ENCODE data around the gene ZNF189.
A peak's percentile ranks its signal among the peaks of the same experiment; 100 is the strongest.

Gene ZNF189

DNA sequence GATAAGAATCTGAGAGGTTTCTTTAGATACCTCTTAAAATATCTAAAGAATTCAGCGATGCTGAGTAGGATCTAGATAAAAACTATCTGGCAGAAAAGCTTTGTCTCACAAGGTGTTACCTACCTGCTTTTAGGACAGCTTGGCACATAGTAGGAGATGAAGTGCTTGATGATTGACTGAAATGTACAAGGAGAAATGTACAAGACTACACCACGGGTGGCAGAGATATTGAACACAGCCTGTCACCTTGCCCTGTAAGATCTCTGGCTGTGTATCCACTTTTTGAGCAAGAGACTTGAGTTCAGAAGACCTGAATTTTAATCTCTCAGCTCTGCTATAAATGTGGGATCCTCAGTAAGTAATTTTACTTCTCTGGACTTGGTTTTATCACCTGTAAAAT lies 21.2 kb downstream of the ZNF189 start:
- no peak for DNase-seq (ENCODE audit: low spot score)

GRCh38 chr9:101421653-101422065 lies 23.0 kb downstream of the ZNF189 start:
- DNase-seq (ENCODE audit: low spot score) = no peak

- DNase-seq (ENCODE audit: low spot score) = no peak
Observed at GRCh38 chr9:101427358-101427757, 28.7 kb downstream of the ZNF189 start.

DNA sequence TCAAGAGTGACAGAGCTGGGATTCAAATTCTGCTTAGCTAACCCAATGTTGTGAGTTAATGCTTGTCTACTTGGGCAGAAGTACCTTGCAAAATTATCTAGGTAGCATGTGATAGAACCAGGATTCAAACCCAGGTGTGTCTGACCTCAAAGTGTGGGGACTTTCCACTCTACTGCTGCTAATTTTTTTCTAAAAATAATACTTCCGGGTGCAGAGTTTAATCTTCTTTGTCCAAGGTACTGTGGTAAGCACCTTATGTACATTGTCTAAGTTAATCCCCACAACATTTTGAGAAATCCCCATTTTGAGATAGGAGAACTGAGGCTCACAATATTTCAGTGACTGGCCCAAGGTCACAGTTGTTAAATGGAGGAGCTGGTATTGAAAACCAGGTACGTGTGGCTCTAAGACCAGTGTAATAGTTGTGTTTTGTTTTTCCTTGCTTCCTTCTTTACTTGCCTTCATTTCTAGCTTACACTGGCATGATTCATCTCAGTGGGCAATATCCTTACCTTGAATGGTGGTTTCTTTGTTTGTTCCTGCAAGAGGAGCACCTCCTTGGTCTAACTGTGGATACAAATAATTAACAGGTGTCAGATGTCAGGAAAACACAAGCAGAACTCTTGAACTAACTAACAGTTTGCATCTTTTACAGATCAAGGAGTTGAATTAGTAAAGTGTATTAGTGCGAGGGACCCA lies 29.5 kb downstream of the ZNF189 start:
- no peak for DNase-seq (ENCODE audit: low spot score)

- no peak for DNase-seq (ENCODE audit: low spot score)
Observed at GRCh38 chr9:101428909-101429308, 30.3 kb downstream of the ZNF189 start.

DNA sequence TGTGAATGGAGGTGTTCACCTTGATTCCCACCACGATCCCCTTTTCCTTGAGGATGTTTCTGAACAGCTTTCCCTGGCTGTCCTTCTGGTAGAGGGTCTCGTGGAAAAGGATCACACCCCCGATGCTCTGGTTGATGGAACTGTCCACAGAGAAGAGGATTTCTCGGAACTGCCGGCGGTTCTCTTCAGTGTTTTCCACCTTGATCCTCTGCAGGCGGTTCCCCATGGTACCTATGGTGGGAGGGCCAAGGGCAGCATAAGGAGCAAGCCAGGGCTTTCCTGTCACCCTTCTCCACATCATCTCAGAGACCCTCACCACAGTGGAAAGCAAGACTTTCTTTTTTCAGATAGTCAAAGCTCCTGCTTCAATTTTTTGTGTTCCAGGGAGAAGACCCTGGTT lies 31.1 kb downstream of the ZNF189 start:
- DNase-seq (ENCODE audit: low spot score) = no peak

DNA sequence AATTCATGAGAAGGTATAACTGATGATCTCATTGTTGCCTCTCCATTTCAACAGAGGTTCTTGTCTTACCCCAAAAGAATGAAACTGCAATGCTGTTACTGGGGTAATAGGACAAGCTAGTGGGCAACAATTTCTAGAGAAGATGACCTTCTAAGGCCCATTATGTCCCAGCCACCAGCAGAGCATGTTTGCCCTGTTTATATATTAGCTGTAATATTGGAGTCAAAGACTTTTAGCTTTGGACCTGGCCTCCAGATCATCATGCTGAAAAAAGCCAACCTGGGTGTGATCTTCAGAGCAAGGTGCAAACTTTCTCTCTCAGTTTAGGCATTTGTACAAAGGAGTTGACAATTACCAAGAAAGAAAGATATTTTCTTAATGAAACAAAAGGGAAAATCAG lies 33.5 kb downstream of the ZNF189 start:
- no peak for DNase-seq (ENCODE audit: low spot score)

DNA sequence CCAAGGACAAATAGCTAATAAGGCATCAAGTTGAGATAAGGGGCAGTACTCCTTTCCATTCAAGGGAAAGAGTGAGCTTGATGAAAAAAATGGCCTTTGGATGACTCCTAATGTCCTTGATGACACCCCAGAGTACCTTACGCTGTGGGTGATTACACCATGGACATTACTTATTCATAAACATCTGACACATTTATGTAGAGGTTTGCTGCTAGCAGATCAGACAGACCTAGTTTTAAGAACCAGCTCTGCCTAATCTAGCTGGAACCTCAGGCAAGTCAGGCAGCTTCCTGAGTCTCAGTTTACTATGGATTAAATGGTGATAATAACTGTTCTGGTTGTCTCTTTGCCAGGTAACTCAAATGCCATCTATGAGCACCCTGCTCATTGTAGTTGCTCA lies 34.1 kb downstream of the ZNF189 start:
- DNase-seq (ENCODE audit: low spot score) = no peak

DNA sequence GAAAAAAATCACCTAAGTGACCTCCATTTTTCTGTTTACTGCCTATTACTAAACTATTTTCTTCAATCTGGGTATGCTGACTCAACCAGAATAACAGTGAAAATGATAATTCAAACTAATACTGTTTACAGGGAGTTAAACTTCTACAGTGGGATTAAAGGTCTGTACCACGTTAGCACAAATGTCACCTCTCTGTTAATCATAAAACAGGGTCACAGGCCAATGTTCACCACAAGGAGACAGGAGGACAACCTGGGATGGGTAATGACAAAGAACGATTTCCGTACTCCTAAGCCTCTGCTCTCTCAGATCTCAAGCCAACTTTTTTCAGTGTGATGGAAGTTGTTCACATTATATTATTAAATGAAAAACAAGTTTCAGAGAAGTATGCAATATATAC lies 34.6 kb downstream of the ZNF189 start:
- DNase-seq (ENCODE audit: low spot score) = no peak

- DNase-seq (ENCODE audit: low spot score) = no peak
Observed at GRCh38 chr9:101434998-101435397, 36.3 kb downstream of the ZNF189 start.

DNA sequence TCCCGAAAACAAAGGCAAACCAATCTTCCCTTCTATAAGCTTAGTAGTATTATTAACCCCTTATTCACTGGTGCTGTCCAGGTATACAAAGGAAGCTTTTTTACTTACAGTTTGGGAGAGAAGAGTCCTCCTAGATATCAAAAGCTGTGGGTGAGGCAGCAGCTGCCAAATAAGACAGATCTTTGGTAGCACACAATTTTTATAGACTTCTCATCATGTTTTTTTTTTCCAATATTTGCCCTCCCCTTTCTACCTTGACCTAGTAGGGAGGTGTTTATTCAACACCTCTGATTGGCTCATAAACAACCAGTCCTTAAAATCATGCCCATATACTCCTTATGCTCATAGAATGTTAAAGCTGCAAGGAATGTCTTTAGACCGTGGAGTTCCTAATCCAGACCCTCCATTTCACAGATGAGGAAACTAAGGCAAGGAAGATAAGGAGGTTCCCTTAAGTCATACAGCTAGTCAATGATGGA lies 37.0 kb downstream of the ZNF189 start, which contains the start of gene ALDOB:
Gene ALDOB, minus strand, starts transcription at position 174 of the 479 bp plus-strand sequence. CDS start 4,887 bp downstream, outside the sequence.
- no peak for DNase-seq (ENCODE audit: low spot score)

DNA sequence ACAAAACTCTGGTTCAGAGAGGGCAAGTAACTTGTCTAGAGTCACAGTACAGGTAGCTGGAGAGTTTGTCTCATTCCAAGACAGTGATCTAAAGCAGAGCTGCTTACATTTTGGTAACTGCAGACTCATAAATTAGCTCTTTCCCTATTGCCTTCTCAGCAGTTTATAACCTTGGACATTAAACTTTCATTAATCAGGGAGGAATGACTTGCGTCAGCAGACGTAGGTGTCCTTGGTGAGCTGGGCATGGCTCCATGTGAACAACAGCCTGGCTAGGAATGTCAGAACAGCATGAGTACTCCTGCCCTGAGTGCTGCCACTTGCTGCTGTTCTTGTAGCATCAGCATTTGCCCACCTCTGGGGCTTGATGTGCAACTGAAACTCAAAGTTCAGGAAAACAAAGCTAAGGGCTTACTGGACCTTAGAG lies 39.2 kb downstream of the ZNF189 start:
- no peak for DNase-seq (ENCODE audit: low spot score)

GRCh38 chr9:101438523-101438922 lies 39.9 kb downstream of the ZNF189 start:
- DNase-seq (ENCODE audit: low spot score) = no peak

- DNase-seq (ENCODE audit: low spot score) = no peak
Observed at GRCh38 chr9:101440714-101441230, 42.1 kb downstream of the ZNF189 start.

GRCh38 chr9:101442318-101442717 lies 43.7 kb downstream of the ZNF189 start:
- DNase-seq (ENCODE audit: low spot score) = no peak

DNA sequence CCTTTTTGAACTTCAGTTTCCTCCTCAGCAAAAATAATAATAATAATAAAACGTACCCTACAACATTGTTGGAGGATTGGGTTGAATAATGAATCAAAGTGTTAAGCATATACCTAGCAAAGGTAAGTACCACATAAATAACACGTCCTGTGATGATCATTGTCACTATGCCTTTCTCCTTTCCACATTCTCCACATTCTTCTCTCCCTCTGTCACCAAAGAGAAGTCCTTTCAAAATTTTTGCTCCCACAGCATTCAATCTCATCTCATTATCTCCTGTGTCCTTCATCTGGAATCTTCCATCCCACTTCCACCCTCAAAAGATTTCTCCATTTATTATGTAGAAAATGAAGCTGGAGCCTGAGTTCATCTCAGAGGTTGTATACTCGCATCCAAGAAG lies 44.1 kb downstream of the ZNF189 start:
- DNase-seq (ENCODE audit: low spot score) = no peak

DNA sequence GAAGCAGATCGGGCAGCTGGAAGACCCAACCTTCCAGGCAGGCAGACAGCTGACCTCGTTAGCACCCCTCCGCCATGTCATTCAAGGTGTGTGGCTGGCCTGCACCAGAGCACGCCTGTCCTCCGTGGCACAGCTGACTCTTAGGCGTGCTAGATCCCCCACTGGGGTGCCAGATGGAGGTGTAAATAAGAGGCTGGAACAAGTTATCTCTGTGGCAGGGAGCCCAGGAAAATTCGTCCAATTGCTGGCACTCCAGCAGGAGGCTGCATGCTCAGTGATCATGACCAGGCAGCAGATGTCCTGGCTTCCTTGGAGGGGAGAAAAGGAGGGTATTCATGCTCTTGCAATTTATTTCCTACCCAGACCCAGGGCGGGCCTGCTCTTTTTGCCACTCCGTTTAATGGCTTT lies 44.7 kb downstream of the ZNF189 start:
- DNase-seq (ENCODE audit: low spot score) = no peak

DNA sequence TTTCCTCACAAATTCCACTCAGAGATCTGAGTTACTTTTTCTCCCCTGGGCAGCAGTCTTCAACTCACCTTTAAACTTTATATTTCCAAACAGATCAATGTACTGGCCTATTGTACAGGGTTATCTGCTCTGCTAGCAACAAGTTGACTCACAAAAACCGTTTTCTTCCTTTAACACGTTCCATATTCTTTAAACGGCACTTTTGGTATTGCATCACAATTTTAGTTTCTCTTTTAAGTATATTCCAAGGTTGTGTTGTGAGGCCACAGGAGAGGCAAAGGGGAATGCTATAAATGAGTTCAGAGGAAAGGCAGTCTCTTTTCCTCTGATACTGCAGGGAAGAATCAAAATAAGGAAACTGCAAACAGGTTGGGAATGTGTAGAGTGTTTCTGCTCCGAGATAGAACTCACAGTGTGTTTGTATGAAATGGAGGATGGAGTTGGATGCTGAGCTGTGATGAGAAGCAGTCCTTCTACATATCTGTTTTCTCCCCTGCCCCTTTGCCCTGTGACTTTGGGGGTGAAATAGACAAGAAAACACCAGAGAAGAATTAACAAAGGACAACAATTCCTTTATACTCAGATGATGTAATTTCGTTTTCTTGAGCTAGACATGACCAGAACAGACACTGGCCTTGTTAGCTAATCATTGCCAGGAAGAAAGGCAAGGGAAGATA lies 46.8 kb downstream of the ZNF189 start:
- DNase-seq (ENCODE audit: low spot score) = no peak

DNA sequence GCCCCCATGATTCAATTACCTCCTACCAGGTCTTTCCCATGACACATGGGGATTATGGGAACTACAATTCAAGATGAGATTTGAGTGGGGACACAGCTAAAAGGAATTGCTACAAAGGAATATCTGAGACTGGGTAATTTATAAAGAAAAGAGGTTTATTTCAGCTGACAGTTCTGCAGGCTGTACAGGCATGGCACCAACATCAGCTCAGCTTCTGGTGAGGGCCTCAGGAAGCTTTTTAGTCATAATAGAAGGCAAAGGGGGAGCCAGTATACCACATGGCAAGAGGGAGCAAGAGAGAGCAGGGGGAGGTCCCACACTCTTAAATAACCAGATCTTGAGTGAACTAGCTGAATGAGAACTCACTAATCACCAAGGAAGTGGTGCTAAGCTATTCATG lies 48.1 kb downstream of the ZNF189 start:
- no peak for DNase-seq (ENCODE audit: low spot score)

DNA sequence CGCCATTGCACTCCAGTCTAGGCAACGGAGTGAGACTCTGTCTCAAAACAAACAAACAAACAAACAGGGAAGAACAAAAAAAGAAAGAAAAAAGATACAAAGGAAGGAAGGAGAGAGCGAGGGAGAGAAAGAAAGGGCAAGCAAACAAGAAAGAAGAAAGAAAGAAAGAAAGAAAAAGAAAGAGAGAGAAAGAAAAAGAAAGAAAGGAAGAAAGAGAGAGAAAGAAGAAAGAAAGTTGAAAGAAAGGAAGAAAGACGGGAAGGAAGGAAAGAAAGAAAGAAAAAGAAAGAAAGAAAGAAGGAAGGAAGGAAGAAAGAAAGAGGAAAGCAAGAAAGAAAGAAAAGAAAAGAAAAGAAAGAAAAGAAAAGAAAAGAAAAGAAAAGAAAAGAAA lies 50.0 kb downstream of the ZNF189 start:
- no peak for DNase-seq (ENCODE audit: low spot score)

GRCh38 chr9:101449071-101449721 lies 50.5 kb downstream of the ZNF189 start:
- peak; percentile 12 for DNase-seq (ENCODE audit: low spot score)

- DNase-seq (ENCODE audit: low spot score) = no peak
Observed at GRCh38 chr9:101450931-101451330, 52.3 kb downstream of the ZNF189 start.

DNA sequence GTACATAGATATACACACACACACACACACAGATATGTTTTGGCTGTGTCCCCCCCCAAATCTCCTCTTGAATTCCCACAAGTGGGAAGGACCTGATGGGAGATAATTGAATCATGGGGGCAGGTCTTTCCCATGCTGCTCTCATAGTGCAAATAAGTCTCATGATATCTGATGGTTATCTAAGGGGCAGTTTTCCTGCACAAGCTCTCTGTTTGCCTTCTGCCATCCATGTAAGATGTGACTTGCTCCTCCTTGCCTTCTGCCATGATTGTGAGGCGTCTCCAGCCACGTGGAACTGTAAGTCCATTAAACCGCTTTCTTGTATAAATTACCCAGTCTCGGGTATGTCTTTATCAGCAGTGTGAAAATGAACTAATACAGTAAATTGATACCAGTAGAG lies 52.8 kb downstream of the ZNF189 start:
- no peak for DNase-seq (ENCODE audit: low spot score)

Measured in CD4-positive, alpha-beta T cell treated with Interleukin-15 for 4 hours (primary cell).